GM13976 (cell line): ENCODE measurements around the gene STARD8.

Experiments
- DNase-seq: peaks from one replicate; pipeline ENCODE4 v3.0.0; 2012; ENCODE audit warnings: low spot score
- in situ Hi-C: fragments of 300-500 bp; cut with MboI; formaldehyde crosslinking; loops from one replicate; pipeline ENCODE4 v1.12.0; 2022; ENCODE audit warnings: low sequenced_read_pairs, mixed read lengths, inconsistent platforms; ENCODE audit not compliant: unreplicated experiment
- TF ChIP-seq, protein P1 (sequence below): IDR thresholded peaks from 2 replicates; pipeline ENCODE4 v1.5.1; 2012; ENCODE audit warnings: borderline replicate concordance, mild to moderate bottlenecking; ENCODE audit not compliant: insufficient read depth; ENCODE audit errors: extremely low read depth, missing control alignments, control extremely low read depth

STARD8 gene

DNA sequence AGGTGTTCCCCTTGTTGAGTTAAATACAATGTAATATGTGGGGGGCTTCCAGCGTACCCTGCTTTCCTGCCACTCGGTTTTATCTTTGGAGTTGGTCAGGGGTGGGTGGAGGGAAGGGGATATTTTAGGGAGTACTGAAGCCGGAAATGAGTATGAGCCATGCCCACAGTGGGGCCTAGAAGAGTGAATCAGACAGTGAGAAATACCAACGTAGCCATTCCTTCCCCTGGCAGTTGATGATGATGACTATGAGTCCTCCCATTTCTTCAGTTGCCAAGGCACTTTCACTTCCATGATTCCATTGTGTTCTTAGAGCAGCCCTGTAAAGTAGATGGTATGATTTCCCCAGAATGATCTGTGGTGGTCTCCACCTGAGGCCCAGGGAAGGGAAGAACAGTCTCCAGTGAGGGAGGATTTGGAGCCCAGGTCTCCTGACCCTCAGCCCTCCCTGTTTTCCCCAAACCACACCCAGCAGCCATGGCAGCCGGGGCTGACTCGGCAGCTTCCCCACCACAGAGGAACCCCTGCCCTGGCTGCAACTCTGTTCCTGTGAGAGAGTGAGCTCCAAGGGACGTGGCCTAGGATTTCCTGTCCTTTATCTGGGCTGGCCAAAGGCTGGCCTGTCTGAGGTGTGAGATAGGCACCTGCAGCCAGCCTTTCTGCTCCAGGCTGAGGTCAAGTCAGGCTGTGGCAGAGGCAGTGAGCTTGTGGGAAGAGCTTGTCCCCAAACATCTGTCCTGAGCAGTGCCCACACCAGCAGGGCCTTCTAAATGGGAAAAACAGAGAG is 52.7 kb downstream of the STARD8 start:
- in situ Hi-C loops = loop anchor here (25.0 kb wide), 2 partner anchors 188 to 513 kb away; no protein-coding TSS in a partner anchor
- DNase-seq = no peak
- TF ChIP-seq, protein P1, sequence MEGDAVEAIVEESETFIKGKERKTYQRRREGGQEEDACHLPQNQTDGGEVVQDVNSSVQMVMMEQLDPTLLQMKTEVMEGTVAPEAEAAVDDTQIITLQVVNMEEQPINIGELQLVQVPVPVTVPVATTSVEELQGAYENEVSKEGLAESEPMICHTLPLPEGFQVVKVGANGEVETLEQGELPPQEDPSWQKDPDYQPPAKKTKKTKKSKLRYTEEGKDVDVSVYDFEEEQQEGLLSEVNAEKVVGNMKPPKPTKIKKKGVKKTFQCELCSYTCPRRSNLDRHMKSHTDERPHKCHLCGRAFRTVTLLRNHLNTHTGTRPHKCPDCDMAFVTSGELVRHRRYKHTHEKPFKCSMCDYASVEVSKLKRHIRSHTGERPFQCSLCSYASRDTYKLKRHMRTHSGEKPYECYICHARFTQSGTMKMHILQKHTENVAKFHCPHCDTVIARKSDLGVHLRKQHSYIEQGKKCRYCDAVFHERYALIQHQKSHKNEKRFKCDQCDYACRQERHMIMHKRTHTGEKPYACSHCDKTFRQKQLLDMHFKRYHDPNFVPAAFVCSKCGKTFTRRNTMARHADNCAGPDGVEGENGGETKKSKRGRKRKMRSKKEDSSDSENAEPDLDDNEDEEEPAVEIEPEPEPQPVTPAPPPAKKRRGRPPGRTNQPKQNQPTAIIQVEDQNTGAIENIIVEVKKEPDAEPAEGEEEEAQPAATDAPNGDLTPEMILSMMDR = no peak

DNA sequence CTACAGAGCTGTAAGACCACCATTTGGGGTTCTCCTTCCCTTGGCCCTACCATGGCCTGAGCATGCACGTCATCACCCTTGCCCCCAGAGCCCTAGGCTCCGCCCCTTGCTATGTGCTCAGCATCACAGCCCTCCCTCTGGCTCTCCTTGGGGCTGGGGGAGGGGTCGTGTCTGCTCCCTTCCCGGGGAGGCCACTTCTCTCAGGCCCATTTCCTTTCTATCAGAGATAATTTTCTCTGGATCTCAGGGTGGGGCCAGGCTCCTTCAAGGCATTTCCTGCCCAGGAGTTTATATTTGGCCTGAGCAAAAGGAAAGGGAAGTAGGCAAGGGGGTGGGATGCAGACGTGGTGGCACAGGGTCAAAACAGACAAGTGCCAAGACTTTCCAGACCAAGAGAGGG is 55.9 kb downstream of the STARD8 start:
- in situ Hi-C loops = loop anchor here (25.0 kb wide), 2 partner anchors 191 to 516 kb away; no protein-coding TSS in a partner anchor
- TF ChIP-seq, protein P1 = no peak
- DNase-seq = no peak

DNA sequence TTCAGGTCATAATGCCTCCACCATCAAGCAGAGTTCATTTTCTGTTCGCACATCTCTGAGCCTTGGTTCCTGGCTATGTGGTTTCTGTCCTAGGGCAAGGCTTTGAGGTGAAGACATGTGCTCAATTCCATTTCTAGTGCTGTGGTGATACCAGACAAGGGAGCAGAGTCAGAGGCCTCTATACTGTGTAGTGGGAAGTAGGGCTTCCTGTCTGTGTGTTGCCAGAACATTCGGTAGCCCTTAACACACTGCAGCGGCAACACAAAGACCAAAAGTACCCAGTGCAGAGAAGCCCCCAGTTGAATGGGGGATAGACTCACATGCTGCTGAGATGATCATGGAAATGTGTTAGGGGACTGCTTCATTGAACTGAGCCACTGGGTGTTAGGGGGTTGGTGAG is 56.4 kb downstream of the STARD8 start:
- TF ChIP-seq, protein P1 = no peak
- DNase-seq = no peak
- in situ Hi-C loops = loop anchor here (25.0 kb wide), 2 partner anchors 192 to 517 kb away; no protein-coding TSS in a partner anchor

DNA sequence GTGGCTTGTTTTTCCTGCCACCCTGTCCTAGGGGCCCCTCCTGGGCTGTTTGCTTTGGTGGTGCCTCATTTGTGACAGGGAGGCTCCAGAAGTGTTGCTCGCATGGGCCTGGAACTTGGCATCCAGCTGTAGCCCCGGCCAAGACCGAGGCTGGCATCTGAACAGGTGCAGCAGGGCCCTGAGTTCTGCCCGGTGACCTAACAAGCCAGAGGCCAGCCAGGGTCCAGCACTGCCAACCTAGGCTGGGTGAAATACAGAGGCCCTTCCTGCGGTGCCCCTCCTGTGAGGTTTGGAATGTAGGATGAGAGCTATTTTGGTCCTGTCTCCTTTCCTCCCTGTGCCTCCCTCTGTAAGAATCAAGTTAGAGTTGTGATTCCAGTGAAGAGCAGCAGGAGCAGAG is 58.5 kb downstream of the STARD8 start:
- in situ Hi-C loops = loop anchor here (25.0 kb wide), 2 partner anchors 194 to 519 kb away; no protein-coding TSS in a partner anchor
- TF ChIP-seq, protein P1 = no peak
- no peak for DNase-seq

DNA sequence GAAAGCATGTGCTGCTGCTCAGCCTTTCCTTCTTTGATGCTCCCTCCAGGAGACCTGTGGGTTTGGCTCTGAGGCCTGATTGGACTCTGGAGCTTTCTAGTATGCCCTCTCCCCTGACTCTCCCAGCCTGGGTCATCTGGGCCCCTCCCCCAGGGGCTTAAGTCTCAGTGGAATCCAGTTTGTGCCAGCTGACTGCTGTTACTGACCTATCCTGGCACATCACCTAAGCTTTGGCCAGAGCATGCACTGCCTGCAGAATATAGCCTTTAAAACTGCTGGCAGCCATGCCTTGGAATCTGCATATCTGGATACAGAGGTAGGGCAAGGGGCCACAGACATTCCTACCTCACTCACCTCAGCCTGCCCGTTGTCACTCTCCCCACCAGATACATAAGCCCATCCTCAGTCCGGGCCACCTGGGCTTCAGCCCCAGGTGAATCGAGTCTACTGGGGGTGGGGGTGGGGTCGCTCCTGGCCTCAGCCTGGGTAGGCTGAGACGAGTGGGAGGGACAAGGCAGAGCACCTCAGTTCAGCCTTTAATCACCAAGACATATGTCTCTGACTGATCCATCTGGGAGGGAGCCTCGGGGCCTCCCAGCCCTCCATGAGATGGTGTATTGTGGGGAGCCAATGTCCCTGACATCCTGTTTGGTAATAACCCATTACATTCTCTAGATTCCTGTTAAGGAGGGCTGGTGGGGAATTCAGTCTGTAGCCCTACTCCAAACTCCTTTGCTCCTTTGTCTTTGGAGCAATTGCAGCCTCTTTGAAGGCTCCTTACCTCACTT is 61.2 kb downstream of the STARD8 start:
- TF ChIP-seq, protein P1 = no peak
- DNase-seq = no peak
- in situ Hi-C loops = loop anchor here (25.0 kb wide), 2 partner anchors 196 to 521 kb away; no protein-coding TSS in a partner anchor

DNA sequence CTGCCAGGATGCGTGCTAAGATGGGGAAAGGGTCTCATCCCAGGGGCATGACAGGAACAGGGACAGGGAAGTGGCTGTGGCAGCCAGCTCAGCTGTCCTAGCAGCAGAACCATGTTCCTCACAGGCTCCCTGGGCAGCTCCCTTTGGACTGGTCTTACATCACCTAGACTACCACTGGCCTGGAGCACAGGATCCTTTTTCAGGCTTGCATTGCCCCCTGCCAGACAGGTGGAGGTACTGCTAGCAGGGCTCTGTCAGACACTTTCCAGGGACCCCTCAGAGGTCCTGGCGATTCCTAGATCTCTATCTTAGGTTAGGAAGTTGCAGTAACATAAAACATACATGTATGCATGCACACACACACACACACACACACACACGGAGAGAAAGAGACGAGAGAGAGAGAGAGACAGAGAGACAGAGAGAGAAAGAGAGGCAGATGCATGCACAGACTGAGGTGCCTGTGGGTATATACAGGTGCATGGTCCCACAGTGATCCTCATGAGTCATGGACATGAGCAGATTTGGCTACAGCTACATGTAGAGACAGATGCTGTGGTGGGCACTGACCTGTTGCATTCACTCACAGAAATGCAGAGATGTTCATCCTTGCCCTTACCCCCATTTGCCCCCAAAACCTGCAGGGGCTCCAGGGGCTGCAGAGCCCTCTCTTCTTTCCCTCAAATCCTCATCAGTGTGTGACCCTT is 63.6 kb downstream of the STARD8 start:
- in situ Hi-C loops = loop anchor here (25.0 kb wide), 2 partner anchors 199 to 524 kb away; no protein-coding TSS in a partner anchor
- TF ChIP-seq, protein P1 = peak; percentile 47
- peak; percentile 55 for DNase-seq
